ENCODE data around the gene IL22RA2.
"Not testable (repeated sequence)": the region's sequence is repeated elsewhere in the genome, so short reads cannot be mapped to it uniquely, and the experiment has no call there.

IL22RA2 gene

GRCh38 chr6:137173501-137173900 is at the start of gene IL22RA2:
Gene IL22RA2 (minus strand): TSS chr6:137173644. CDS start chr6:137161749, 11,895 bp downstream.
- no peak for DNase-seq

- DNase-seq = no peak
Observed at GRCh38 chr6:137222381-137222780, 48.9 kb upstream of the IL22RA2 start.

GRCh38 chr6:137219664-137220252 is 46.3 kb upstream of the IL22RA2 start:
- no peak for DNase-seq

- DNase-seq = peak; percentile 88 to 93 (median 90)
Observed at GRCh38 chr6:137218917-137219663, 45.6 kb upstream of the IL22RA2 start, which contains the start of gene IFNGR1. Gene IFNGR1 (minus strand): TSS chr6:137219385. CDS start chr6:137219327, 58 bp downstream.

GRCh38 chr6:137218473-137218916 is 45.1 kb upstream of the IL22RA2 start:
- peak; percentile 29 to 80 (median 48) for DNase-seq

- DNase-seq = no peak
Observed at GRCh38 chr6:137217801-137218472, 44.5 kb upstream of the IL22RA2 start.

- no peak for DNase-seq
Observed at GRCh38 chr6:137216875-137217553, 43.6 kb upstream of the IL22RA2 start.

- DNase-seq = no peak
Observed at GRCh38 chr6:137216106-137216505, 42.7 kb upstream of the IL22RA2 start.

GRCh38 chr6:137215630-137216029 is 42.2 kb upstream of the IL22RA2 start:
- DNase-seq = not testable (repeated sequence)

- DNase-seq = no peak
Observed at GRCh38 chr6:137214931-137215330, 41.5 kb upstream of the IL22RA2 start.

- DNase-seq = no peak
Observed at GRCh38 chr6:137213813-137214212, 40.4 kb upstream of the IL22RA2 start.

- DNase-seq = no peak
Observed at GRCh38 chr6:137213331-137213740, 39.9 kb upstream of the IL22RA2 start.

GRCh38 chr6:137211910-137212309 is 38.5 kb upstream of the IL22RA2 start:
- DNase-seq = no peak

GRCh38 chr6:137210903-137211302 is 37.5 kb upstream of the IL22RA2 start:
- no peak for DNase-seq

GRCh38 chr6:137208279-137208678 is 34.8 kb upstream of the IL22RA2 start:
- DNase-seq = no peak

- not testable (repeated sequence) for DNase-seq
Observed at GRCh38 chr6:137207457-137207856, 34.0 kb upstream of the IL22RA2 start.

GRCh38 chr6:137206577-137206976 is 33.1 kb upstream of the IL22RA2 start:
- DNase-seq = no peak

- no peak for DNase-seq
Observed at GRCh38 chr6:137203256-137203655, 29.8 kb upstream of the IL22RA2 start.

- DNase-seq = no peak
Observed at GRCh38 chr6:137202078-137202477, 28.6 kb upstream of the IL22RA2 start.

- DNase-seq = no peak
Observed at GRCh38 chr6:137201006-137201405, 27.6 kb upstream of the IL22RA2 start.

GRCh38 chr6:137200288-137200687 is 26.8 kb upstream of the IL22RA2 start:
- no peak for DNase-seq

- no peak for DNase-seq
Observed at GRCh38 chr6:137197684-137198645, 24.5 kb upstream of the IL22RA2 start.
